ENCODE data around the gene MEIOB.

Gene MEIOB

DNA sequence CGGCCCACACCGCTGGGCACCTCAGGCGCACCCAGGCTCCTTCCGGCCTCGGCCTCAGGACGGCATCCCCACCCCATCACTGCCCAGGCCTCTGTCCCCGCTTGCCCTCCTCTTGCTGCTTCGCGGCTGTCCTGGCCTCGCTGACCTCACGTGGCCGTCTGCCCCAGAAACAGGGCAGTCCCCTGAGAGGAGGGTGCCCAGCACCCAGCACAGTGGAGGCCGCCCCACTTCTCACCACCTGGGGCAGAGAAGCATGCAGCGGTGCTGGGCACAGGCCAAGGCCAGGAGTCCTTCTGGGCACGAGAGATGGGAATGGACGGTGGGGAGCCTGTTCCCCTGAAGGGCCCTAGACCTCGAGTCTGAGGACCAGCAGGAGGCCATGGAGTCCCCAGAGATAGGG, 54.2 kb downstream of the MEIOB start:
- no peak for DNase-seq (ENCODE audit: low read depth)
- no peak overlapping the region for H3K4me3 ChIP-seq (ENCODE audit: low read depth, low read length)
- TF ChIP-seq, protein P1, sequence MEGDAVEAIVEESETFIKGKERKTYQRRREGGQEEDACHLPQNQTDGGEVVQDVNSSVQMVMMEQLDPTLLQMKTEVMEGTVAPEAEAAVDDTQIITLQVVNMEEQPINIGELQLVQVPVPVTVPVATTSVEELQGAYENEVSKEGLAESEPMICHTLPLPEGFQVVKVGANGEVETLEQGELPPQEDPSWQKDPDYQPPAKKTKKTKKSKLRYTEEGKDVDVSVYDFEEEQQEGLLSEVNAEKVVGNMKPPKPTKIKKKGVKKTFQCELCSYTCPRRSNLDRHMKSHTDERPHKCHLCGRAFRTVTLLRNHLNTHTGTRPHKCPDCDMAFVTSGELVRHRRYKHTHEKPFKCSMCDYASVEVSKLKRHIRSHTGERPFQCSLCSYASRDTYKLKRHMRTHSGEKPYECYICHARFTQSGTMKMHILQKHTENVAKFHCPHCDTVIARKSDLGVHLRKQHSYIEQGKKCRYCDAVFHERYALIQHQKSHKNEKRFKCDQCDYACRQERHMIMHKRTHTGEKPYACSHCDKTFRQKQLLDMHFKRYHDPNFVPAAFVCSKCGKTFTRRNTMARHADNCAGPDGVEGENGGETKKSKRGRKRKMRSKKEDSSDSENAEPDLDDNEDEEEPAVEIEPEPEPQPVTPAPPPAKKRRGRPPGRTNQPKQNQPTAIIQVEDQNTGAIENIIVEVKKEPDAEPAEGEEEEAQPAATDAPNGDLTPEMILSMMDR (IDR thresholded peaks at IDR 0.05; ENCODE audit: low read depth, low read length, missing control alignments) = no peak

DNA sequence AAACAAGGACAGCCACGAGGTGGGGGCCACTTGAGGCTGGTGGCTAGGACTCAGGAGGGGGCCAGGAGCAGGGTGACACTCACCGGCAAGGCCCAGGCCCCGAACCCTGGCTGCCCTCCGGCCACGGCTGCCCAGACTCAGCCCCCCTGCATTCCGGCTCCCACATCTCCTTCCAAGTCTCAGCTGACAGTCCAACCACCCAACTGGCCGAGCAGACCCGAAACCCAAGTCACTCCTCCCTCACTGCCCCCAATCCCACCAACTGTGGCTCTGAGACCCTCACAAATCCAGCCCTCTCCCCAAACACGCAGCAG, 54.7 kb downstream of the MEIOB start:
- TF ChIP-seq, protein P1 (IDR thresholded peaks at IDR 0.05; ENCODE audit: low read depth, low read length, missing control alignments) = no peak
- DNase-seq (ENCODE audit: low read depth) = no peak
- no peak overlapping the region for H3K4me3 ChIP-seq (ENCODE audit: low read depth, low read length)

DNA sequence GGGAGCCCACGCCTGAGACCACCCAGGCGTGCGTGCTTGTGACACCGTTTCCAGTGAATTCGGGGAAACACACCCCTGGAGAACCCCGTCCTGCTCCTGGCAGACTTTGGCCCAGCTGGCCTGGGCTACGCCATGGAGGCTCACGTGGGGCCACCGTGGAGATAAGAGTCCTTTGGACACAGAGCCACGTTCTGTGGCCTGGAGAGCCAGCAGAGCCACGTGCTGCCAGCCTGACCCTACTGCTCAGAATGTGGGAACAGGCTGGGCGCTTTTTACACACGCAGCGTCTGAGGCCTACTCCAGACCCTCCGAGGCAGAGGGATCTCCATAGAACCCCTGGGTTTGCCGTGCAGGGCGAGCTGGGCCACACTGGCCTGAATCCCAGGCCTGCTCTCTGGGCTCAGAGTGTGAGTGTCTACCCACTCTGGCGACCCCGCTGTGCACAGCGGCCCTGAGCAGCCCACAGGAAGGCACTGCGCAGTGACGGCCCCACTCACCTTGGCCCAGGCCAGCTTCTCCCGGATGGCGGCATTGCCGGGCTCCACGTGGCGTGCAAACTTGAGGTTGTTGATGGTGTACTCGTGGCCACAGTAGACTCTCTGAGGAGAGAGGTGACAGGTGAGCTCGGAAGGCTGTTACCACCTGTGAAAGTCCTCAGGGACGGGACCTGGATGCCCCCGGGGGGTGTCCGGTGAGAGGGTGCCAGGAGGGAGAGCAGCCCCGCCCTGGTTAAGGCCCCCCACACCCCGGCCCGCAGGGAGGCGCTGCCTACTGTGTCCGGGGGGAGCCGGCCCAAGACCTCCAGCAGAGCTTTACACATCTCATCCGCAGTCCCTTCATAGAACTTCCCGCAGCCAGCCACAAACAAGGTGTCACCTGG, 55.3 kb downstream of the MEIOB start:
- no peak overlapping the region for H3K4me3 ChIP-seq (ENCODE audit: low read depth, low read length)
- TF ChIP-seq, protein P1 (IDR thresholded peaks at IDR 0.05; ENCODE audit: low read depth, low read length, missing control alignments) = no peak
- DNase-seq (ENCODE audit: low read depth) = no peak

DNA sequence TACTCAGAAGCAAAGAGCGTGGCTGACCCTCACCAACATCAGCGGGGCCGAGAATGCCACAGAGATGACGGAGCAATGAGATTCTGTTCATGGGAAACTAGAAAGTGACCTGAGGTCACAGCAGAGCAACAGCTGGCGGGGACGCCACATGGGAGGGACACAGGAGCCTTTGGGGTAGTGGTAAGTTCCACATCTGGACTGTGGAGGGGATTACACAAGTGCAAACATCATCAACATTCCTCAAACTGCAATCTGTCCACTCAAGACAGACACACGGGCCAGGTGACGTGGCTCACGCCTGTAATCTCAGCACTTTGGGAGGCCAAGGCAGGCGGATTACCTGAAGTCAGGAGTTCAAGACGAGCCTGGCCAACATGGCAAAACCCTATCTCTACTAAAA, 56.5 kb downstream of the MEIOB start:
- H3K4me3 ChIP-seq (ENCODE audit: low read depth, low read length) = no peak overlapping the region
- TF ChIP-seq, protein P1 (IDR thresholded peaks at IDR 0.05; ENCODE audit: low read depth, low read length, missing control alignments) = no peak
- DNase-seq (ENCODE audit: low read depth) = no peak

DNA sequence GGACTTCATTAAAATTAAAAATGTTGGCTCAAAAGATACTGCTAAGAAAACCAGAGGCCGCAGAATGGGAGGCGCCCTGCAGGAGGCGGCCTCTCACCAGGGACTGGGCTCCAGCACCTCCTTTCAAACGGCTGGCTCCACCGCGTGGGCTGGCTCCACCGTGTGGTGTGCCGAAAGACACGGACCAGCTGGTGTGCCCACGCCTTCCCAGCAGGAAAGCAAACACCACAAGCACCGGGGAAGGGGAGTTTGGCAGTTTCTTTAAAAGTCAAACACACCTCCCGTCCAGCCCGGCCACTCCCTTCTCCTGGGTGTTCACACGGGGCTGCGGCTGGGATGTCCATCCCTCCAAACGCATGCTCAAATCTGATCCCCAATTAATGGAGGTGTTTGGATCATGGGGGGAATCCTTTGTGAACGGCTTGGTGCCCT, 59.2 kb downstream of the MEIOB start:
- DNase-seq (ENCODE audit: low read depth) = no peak
- H3K4me3 ChIP-seq (ENCODE audit: low read depth, low read length) = no peak overlapping the region
- TF ChIP-seq, protein P1 (IDR thresholded peaks at IDR 0.05; ENCODE audit: low read depth, low read length, missing control alignments) = peak; percentile 12

DNA sequence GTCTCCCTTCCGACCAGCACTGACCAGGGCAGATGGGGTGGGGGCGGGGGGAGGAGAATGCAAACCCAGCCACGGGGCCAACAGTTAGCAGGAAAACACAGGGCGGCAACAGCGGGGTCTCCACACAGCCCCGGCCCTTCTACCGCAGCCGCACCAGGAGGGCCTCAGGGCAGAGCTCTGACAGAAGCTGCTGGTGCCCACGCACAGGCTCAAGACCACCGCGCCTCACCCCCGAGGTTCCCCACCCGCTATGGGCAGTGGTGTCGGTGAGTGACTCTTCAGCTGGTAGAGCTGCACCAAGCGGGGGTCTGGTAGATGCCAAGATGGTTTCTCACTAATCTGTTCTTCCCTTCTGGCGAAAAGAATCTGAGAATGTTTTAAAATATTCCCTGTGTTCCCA, 61.4 kb downstream of the MEIOB start:
- no peak for DNase-seq (ENCODE audit: low read depth)
- TF ChIP-seq, protein P1 (IDR thresholded peaks at IDR 0.05; ENCODE audit: low read depth, low read length, missing control alignments) = no peak
- no peak overlapping the region for H3K4me3 ChIP-seq (ENCODE audit: low read depth, low read length)

DNA sequence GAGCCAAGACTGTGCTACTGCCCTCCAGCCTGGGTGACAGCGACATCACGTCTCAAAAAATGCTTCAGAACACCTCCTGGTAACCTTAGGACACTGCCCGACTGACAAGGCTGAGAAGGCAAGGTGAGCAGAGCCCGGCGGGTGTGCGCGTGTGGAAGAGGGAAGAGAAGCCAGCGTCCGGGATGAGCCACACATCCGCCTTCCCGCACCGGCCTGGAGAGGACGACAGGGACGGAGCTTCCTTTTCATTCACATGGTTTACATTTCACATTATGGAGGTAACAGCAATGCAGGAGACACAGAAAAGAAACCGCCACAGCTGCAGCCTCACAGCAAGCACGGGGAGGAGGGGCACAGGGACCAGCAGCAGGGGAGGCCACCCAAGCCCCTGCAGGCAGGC, 61.9 kb downstream of the MEIOB start:
- TF ChIP-seq, protein P1 (IDR thresholded peaks at IDR 0.05; ENCODE audit: low read depth, low read length, missing control alignments) = no peak
- no peak for DNase-seq (ENCODE audit: low read depth)
- H3K4me3 ChIP-seq (ENCODE audit: low read depth, low read length) = no peak overlapping the region
